K562 (cell line): ENCODE measurements around the gene DTNBP1. TPM values are rescaled to one million over a fixed set of nuclear protein-coding genes. Genes with fewer than 3 reads are reported as not detected.
A peak's percentile ranks its signal among the peaks of the same experiment; 100 is the strongest.

Experiments
- ATAC-seq: fragments of 200-7000 bp; cut with Tn5 transposase; 3 replicates; pipeline ENCODE4 v1.9.1; 2020; ENCODE audit warnings: moderate library complexity
- BruUV-seq: library from RNA; stranded (reverse); fragments of 400-500 nt; replicated peaks from 2 replicates; lab custom pipeline; 2021; lab: Mats Ljungman, UMichigan
- CTCF ChIA-PET: fragments of 300-600 bp; formaldehyde crosslinking; extraction: SDS; loops from one replicate; lab custom pipeline; 2021; ENCODE audit warnings: low intra/inter-chr PET ratio; lab: Yijun Ruan, JAX
- POLR2A ChIA-PET: fragments of 300-600, 350-650 bp; sonication (Branson Sonifier 250); formaldehyde crosslinking; extraction: SDS; loops from one replicate; lab custom pipeline; 2021; ENCODE audit warnings: antibody characterized with exemption, inconsistent platforms; lab: Yijun Ruan, JAX
- DNase-seq, 4 experiments: peaks; one replicate each; pipeline versions ENCODE4 v3.0.0 to v3.0.0-alpha.2; 2011 to 2018; ENCODE audit warnings: low spot score in 3 of 4, mixed read lengths in 3 of 4; ENCODE audit errors: extremely low read depth in 1 of 4
- FAIRE-seq: peaks from 2 replicates; lab custom pipeline; 2011; peaks lifted over from hg19 to GRCh38; lab: Jason Lieb, UNC
- H2AFZ ChIP-seq: 2 replicates; pipeline ENCODE4 v1.6.0; 2011; ENCODE audit warnings: low read depth, low read length, control low read depth, inconsistent platforms
- H3K27ac ChIP-seq: fragments of 200-600 bp; 3 replicates; pipeline ENCODE4 v1.8.0; 2011; ENCODE audit warnings: low read depth, mild to moderate bottlenecking, control low read depth, inconsistent platforms, low read length, moderate library complexity, mixed read lengths; ENCODE audit errors: extremely low read depth
- H3K27me3 ChIP-seq, 2 experiments: fragments of 300-600 bp in 1 of 2; 2 replicates in 1 of 2; 3 replicates in 1 of 2; pipeline versions ENCODE4 v1.6.0 to v1.8.0; 2011; ENCODE audit warnings: inconsistent platforms in 2 of 2, low read length in 2 of 2, mild to moderate bottlenecking in 1 of 2, mixed read lengths in 1 of 2, moderate library complexity in 1 of 2; ENCODE audit not compliant: control insufficient read depth in 2 of 2, insufficient read depth in 2 of 2
- H3K36me3 ChIP-seq: fragments of 300-600 bp; 3 replicates; pipeline ENCODE4 v1.8.0; 2011; ENCODE audit warnings: mild to moderate bottlenecking, low read length, inconsistent platforms; ENCODE audit not compliant: control insufficient read depth, insufficient read depth
- H3K4me1 ChIP-seq, 2 experiments: fragments of 200-600 bp in 1 of 2; replicated peaks in 1 of 2; 2 replicates in 1 of 2; 3 replicates in 1 of 2; pipeline versions ENCODE4 v1.5.1 to v1.8.0; 2011; ENCODE audit warnings: inconsistent platforms in 2 of 2, low read length in 2 of 2, mild to moderate bottlenecking in 1 of 2, mixed read lengths in 1 of 2, moderate library complexity in 1 of 2; ENCODE audit not compliant: control insufficient read depth in 2 of 2, insufficient read depth in 2 of 2
- H3K4me2 ChIP-seq: 2 replicates; pipeline ENCODE4 v1.6.1; 2011; ENCODE audit warnings: low read length, control low read depth, inconsistent platforms, mixed read lengths; ENCODE audit not compliant: insufficient read depth
- H3K4me3 ChIP-seq: fragments of 200-600 bp; sonication (generic), shearing (Covaris generic); 2 replicates; pipeline ENCODE4 v1.5.1; 2016; ENCODE audit warnings: control low read depth, inconsistent platforms
- H3K79me2 ChIP-seq: fragments of 200-600 bp; 3 replicates; pipeline ENCODE4 v1.8.0; 2011; ENCODE audit warnings: low read length, inconsistent platforms; ENCODE audit not compliant: control insufficient read depth, insufficient read depth
- H3K9ac ChIP-seq, 2 experiments: 2 replicates each; pipeline versions ENCODE4 v1.6.0 to v1.6.1; 2011; ENCODE audit warnings: low read depth in 2 of 2, low read length in 2 of 2, control low read depth in 1 of 2, inconsistent platforms in 1 of 2, mild to moderate bottlenecking in 1 of 2, mixed read lengths in 1 of 2; ENCODE audit not compliant: insufficient read depth in 1 of 2
- H3K9me1 ChIP-seq: one replicate; pipeline ENCODE4 v1.6.0; 2011; ENCODE audit warnings: inconsistent platforms, mild to moderate bottlenecking, low read length, moderate library complexity; ENCODE audit not compliant: control insufficient read depth, insufficient read depth
- H3K9me3 ChIP-seq: replicated peaks from 2 replicates; pipeline ENCODE4 v1.5.1; 2011; ENCODE audit warnings: low read depth, low read length, inconsistent platforms; ENCODE audit not compliant: control insufficient read depth, insufficient read depth
- H4K20me1 ChIP-seq: replicated peaks from 2 replicates; pipeline ENCODE4 v1.6.1; 2011; ENCODE audit warnings: low read length, inconsistent platforms, mixed read lengths; ENCODE audit not compliant: control insufficient read depth, insufficient read depth
- ATF1 ChIP-seq, 2 experiments: fragments of 450-650 bp in 1 of 2; IDR thresholded peaks; 2 replicates each; pipeline ENCODE4 v1.6.1; 2016; ENCODE audit warnings: missing compliant biosample characterization in 1 of 2, missing genetic modification characterization in 1 of 2
- WGBS: fragments of 100-300 bp; shearing (Covaris generic); methylation state at CpG from one replicate; pipeline ENCODE4 v1.1.6; 2016; ENCODE audit warnings: low coverage, mixed read lengths; ENCODE audit not compliant: insufficient coverage; ENCODE audit errors: missing lambda C conversion rate; 5-methylcytosine and 5-hydroxymethylcytosine counted together
- in situ Hi-C: fragments of 300-500 bp; cut with MboI; formaldehyde crosslinking; loops from 4 replicates; pipeline ENCODE4 v1.15.0; 2018; ENCODE audit warnings: inconsistent platforms, mixed read lengths
- intact Hi-C: fragments of 100-400 bp; cut with micrococcal nuclease; formaldehyde crosslinking; loops from 2 replicates; pipeline ENCODE4 v1.14.2; 2022
- polyA plus RNA-seq, 8 experiments: library from polyadenylated mRNA; depleted of rRNA in 4 of 8; stranded (reverse) in 5 of 8; unstranded in 3 of 8; fragments of >200 nt; fragmentation: Nextera tagmentation in 2 of 8; fragmentation: Illumina TruSeq in 1 of 8; extraction: Ambion mirVana in 2 of 8; extraction: Trizol in 1 of 8; gene quantifications; 2 replicates each; pipeline versions ENCODE4 v1.2.1 to v1.2.3, GENCODE V29; 2011 to 2014; ENCODE audit warnings: inconsistent platforms in 1 of 8, missing spikeins in 1 of 8
- total RNA-seq, 7 experiments: library from RNA; depleted of rRNA in 6 of 7; stranded (reverse); fragments of >200 nt in 6 of 7; fragmentation: Illumina TruSeq in 2 of 7; extraction: Trizol in 2 of 7; gene quantifications; 2 replicates each; pipeline versions ENCODE4 v1.2.1 to v1.2.3, GENCODE V29; 2011 to 2021; ENCODE audit warnings: low replicate concordance in 1 of 7
- TF ChIP-seq, protein P1 (sequence below), 2 experiments: fragments of 450-650 bp in 1 of 2; sonication (generic) in 1 of 2; formaldehyde crosslinking in 1 of 2; IDR thresholded peaks; 2 replicates each; pipeline versions ENCODE4 v1.7.1 to v1.9.0; 2016 to 2022; ENCODE audit warnings: inconsistent platforms in 1 of 2, mild to moderate bottlenecking in 1 of 2, missing genetic modification reagents in 1 of 2
- TF ChIP-seq, protein P2 (sequence below): sonication (generic); formaldehyde crosslinking; IDR thresholded peaks from 2 replicates; pipeline ENCODE4 v1.8.0; 2023; ENCODE audit warnings: mild to moderate bottlenecking, missing genetic modification reagents
- TF ChIP-seq, protein P3 (sequence below), 2 experiments: fragments of 450-650 bp in 1 of 2; sonication (generic) in 1 of 2; formaldehyde crosslinking in 1 of 2; IDR thresholded peaks in 1 of 2; conservative IDR thresholded peaks in 1 of 2; 2 replicates each; pipeline versions ENCODE4 v1.6.1 to v1.8.1; 2016 to 2023; ENCODE audit warnings: mild to moderate bottlenecking in 2 of 2, moderate library complexity in 2 of 2, inconsistent platforms in 1 of 2, missing genetic modification reagents in 1 of 2

DTNBP1 gene
- total and polyA plus RNA-seq, 9 of the 15 experiments (the other 6 are each of a cell fraction or from before 2014, with no cell fraction given) = 16.7 to 54.5 (median 21.4) TPM

DNA sequence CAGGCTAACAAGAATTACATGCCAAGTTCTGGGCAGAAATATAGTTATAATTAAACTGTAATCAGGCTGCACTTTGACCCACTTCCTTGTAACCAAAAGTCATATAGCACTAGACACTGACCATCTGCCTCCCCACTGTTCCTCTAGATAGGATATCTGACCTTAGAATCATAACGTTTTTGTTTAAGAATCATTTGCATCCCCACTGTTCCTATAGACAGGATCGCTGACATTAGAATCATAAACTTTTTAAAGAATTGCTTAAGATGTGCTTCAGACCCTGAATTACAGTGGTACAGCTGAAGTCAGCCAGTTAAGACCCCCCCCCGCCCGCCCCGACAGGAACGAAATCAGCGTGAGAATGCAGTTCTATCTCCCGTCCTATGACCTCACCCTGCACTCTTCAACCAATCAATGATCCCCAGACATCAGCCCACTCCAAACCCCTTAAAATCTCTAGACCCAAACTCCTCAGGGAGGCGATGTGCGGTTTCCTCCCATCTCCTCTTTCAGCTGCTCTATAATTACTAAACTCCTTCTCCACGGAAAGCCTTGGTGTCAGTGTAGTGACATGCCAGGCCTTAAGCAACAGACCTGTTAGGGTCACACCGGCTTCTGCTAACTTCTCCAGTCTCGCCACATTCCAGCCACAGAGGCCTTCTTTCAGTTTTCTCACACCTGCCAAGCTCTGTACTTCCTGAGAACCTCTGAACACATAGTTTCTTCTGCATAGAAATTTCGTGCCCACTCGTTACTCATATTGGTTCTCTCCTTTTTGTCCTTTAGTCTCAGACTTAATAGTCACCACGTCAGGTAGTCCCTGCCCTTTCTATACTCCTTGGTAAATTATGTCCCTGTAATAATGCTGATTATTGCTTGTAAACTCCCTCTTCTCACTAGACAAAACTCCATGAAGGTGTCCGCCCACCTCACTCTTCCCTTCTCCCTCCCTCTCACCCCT, 93.5 kb downstream of the DTNBP1 start:
- Histone ChIP-seq H3K4me2 (peak overlapping the region; percentile 67), H3K4me1 (peaks cover 6 to 28% of the 10 kb centered on the region in 2 experiments; a peak in 4 of 5 replicates), H3K27ac (peak overlapping the region; percentile 92), H3K79me2 (peaks cover 15% of the 10 kb centered on the region), H3K36me3 (peaks cover 6% of the 10 kb centered on the region; the same call in 1 of the 3 replicates), H3K9me1 (no peaks in the 10 kb centered on the region), H4K20me1 (no peaks in the 10 kb centered on the region), H2AFZ (peak overlapping the region; percentile 82), H3K9me3 (peaks cover 4% of the 10 kb centered on the region; the same call in 1 of the 2 replicates), H3K4me3 (no peak overlapping the region), H3K9ac (peak overlapping the region; percentile 46 to 69; a peak in 3 of 4 replicates), H3K27me3 (no peaks in the 10 kb centered on the region)
- peak; percentile 98 for ATAC-seq
- TSS peak; percentile 56 for BruUV-seq
- 10% methylated on average over 17 of the region's 17 CpGs for WGBS
- peak; percentile 78 to 91 (median 86) for DNase-seq
- in situ Hi-C loops (no loop called here), intact Hi-C loops (loop anchor here (1.0 kb wide), 2 partner anchors 14 to 52 kb away; no protein-coding TSS in a partner anchor)
- POLR2A ChIA-PET = interaction anchor here (0.6 to 1.8 kb wide), 8 partner anchors 9 to 928 kb away, joined by 3 to 9 read pairs (median 4); no protein-coding TSS in a partner anchor
- peak; percentile 87 for FAIRE-seq
- CTCF ChIA-PET = no interaction called here
- TF ChIP-seq, protein P1, sequence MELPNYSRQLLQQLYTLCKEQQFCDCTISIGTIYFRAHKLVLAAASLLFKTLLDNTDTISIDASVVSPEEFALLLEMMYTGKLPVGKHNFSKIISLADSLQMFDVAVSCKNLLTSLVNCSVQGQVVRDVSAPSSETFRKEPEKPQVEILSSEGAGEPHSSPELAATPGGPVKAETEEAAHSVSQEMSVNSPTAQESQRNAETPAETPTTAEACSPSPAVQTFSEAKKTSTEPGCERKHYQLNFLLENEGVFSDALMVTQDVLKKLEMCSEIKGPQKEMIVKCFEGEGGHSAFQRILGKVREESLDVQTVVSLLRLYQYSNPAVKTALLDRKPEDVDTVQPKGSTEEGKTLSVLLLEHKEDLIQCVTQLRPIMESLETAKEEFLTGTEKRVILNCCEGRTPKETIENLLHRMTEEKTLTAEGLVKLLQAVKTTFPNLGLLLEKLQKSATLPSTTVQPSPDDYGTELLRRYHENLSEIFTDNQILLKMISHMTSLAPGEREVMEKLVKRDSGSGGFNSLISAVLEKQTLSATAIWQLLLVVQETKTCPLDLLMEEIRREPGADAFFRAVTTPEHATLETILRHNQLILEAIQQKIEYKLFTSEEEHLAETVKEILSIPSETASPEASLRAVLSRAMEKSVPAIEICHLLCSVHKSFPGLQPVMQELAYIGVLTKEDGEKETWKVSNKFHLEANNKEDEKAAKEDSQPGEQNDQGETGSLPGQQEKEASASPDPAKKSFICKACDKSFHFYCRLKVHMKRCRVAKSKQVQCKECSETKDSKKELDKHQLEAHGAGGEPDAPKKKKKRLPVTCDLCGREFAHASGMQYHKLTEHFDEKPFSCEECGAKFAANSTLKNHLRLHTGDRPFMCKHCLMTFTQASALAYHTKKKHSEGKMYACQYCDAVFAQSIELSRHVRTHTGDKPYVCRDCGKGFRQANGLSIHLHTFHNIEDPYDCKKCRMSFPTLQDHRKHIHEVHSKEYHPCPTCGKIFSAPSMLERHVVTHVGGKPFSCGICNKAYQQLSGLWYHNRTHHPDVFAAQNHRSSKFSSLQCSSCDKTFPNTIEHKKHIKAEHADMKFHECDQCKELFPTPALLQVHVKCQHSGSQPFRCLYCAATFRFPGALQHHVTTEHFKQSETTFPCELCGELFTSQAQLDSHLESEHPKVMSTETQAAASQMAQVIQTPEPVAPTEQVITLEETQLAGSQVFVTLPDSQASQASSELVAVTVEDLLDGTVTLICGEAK (IDR thresholded peaks at IDR 0.05) = peak; percentile 60; the same call in 1 of the 2 replicates
- TF ChIP-seq, protein P1 (CRISPR knock-in tag; IDR thresholded peaks at IDR 0.05) = no peak
- TF ChIP-seq, protein P2, sequence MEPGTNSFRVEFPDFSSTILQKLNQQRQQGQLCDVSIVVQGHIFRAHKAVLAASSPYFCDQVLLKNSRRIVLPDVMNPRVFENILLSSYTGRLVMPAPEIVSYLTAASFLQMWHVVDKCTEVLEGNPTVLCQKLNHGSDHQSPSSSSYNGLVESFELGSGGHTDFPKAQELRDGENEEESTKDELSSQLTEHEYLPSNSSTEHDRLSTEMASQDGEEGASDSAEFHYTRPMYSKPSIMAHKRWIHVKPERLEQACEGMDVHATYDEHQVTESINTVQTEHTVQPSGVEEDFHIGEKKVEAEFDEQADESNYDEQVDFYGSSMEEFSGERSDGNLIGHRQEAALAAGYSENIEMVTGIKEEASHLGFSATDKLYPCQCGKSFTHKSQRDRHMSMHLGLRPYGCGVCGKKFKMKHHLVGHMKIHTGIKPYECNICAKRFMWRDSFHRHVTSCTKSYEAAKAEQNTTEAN (CRISPR knock-in tag) = no peak
- TF ChIP-seq ATF1 (CRISPR knock-in tag; IDR thresholded peaks at IDR 0.05) (no peak), ATF1 (tag; IDR thresholded peaks at IDR 0.05) (peak; percentile 27; the same call in 1 of the 2 replicates)
- TF ChIP-seq, protein P3, sequence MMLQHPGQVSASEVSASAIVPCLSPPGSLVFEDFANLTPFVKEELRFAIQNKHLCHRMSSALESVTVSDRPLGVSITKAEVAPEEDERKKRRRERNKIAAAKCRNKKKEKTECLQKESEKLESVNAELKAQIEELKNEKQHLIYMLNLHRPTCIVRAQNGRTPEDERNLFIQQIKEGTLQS (IDR thresholded peaks at IDR 0.05) = peak; percentile 80
- TF ChIP-seq, protein P3 (CRISPR knock-in tag; conservative IDR thresholded peaks at IDR 0.05) = no peak
